Activated CD8-positive, alpha-beta memory T cell treated with anti-CD3 and anti-CD28 coated beads for 1 hour (primary cell): ENCODE results near the gene OSBPL6.
A peak's percentile ranks its signal among the peaks of the same experiment; 100 is the strongest.
"Not testable (repeated sequence)": the region's sequence is repeated elsewhere in the genome, so short reads cannot be mapped to it uniquely, and the experiment has no call there.

ENCODE experiments used
- DNase-seq, 2 donors: peaks; one replicate each; pipeline ENCODE4 v3.0.0-alpha.2; 2020; ENCODE audit warnings: low read depth in 1 of 2; ENCODE audit errors: extremely low read depth in 1 of 2

OSBPL6 gene

GRCh38 chr2:178422097-178422496, 227.8 kb downstream of the OSBPL6 start:
- no peak for DNase-seq

GRCh38 chr2:178423746-178424145, 229.4 kb downstream of the OSBPL6 start:
- DNase-seq = not testable (repeated sequence)

- DNase-seq = no peak
Measured at GRCh38 chr2:178425255-178425827, 231.0 kb downstream of the OSBPL6 start.

GRCh38 chr2:178426388-178426787, 232.1 kb downstream of the OSBPL6 start:
- no peak for DNase-seq

- no peak for DNase-seq
Measured at GRCh38 chr2:178427458-178427857, 233.1 kb downstream of the OSBPL6 start.

- no peak for DNase-seq
Measured at GRCh38 chr2:178428396-178428806, 234.1 kb downstream of the OSBPL6 start.

- no peak for DNase-seq
Measured at GRCh38 chr2:178429336-178429735, 235.0 kb downstream of the OSBPL6 start.

- DNase-seq = no peak
Measured at GRCh38 chr2:178436662-178437061, 242.3 kb downstream of the OSBPL6 start.

GRCh38 chr2:178441426-178441825, 247.1 kb downstream of the OSBPL6 start:
- no peak for DNase-seq

- no peak for DNase-seq
Measured at GRCh38 chr2:178448968-178449661, 254.8 kb downstream of the OSBPL6 start.

GRCh38 chr2:178449700-178450523, 255.6 kb downstream of the OSBPL6 start:
- DNase-seq = no peak

GRCh38 chr2:178450524-178450773, 256.1 kb downstream of the OSBPL6 start:
- peak in 1 of 2 donors; percentile 45 for DNase-seq

GRCh38 chr2:178450774-178451525, 256.6 kb downstream of the OSBPL6 start, which contains the start of the genes PJVK and PRKRA:
PJVK (plus strand) TSS chr2:178451378; CDS start chr2:178453410, 2,032 bp downstream.
PRKRA (minus strand) TSS chr2:178451175; CDS start chr2:178451030, 145 bp downstream.
- peak; percentile 86 to 94 for DNase-seq

GRCh38 chr2:178452334-178452733, 258.0 kb downstream of the OSBPL6 start:
- no peak for DNase-seq
